Renal cortical epithelial cell (primary cell): ENCODE measurements around the gene OVOL3. TPM values are rescaled to one million over a fixed set of nuclear protein-coding genes. Genes with fewer than 3 reads are reported as not detected.
"Not testable (repeated sequence)": the region's sequence is repeated elsewhere in the genome, so short reads cannot be mapped to it uniquely, and the experiment has no call there.

Experiments used
- DNase-seq: peaks from one replicate; pipeline ENCODE4 v3.0.0-alpha.2; 2011; ENCODE audit warnings: low read depth
- total RNA-seq: library from RNA; depleted of rRNA; stranded (reverse); fragments of >200 nt; gene quantifications from 2 replicates; pipeline ENCODE4 v1.2.3, GENCODE V29; 2014

Gene OVOL3
- not detected in 2 replicates for total RNA-seq

GRCh38 chr19:36110487-36111199, at the start of gene OVOL3:
TSS of gene OVOL3 (plus strand) at chr19:36111143. CDS start at chr19:36111203, 60 bp downstream.
- DNase-seq, result no peak

GRCh38 chr19:36061367-36061766, 49.6 kb upstream of the OVOL3 start:
- DNase-seq, result no peak

GRCh38 chr19:36064826-36065225, 46.1 kb upstream of the OVOL3 start:
- DNase-seq, result no peak

GRCh38 chr19:36067681-36068080, 43.3 kb upstream of the OVOL3 start:
- DNase-seq, result no peak

- not testable (repeated sequence) for DNase-seq
Observed at GRCh38 chr19:36068810-36069499, 42.0 kb upstream of the OVOL3 start.

- DNase-seq, result no peak
Observed at GRCh38 chr19:36072081-36072480, 38.9 kb upstream of the OVOL3 start.

GRCh38 chr19:36073121-36073876, 37.6 kb upstream of the OVOL3 start:
- no peak for DNase-seq

GRCh38 chr19:36079389-36079945, 31.5 kb upstream of the OVOL3 start:
- no peak for DNase-seq

- DNase-seq, result no peak
Observed at GRCh38 chr19:36081385-36081784, 29.6 kb upstream of the OVOL3 start.

- no peak for DNase-seq
Observed at GRCh38 chr19:36081894-36082293, 29.0 kb upstream of the OVOL3 start.

- no peak for DNase-seq
Observed at GRCh38 chr19:36082916-36083315, 28.0 kb upstream of the OVOL3 start.

GRCh38 chr19:36084231-36085009, 26.5 kb upstream of the OVOL3 start:
- DNase-seq, result no peak

- no peak for DNase-seq
Observed at GRCh38 chr19:36086326-36086725, 24.6 kb upstream of the OVOL3 start.

GRCh38 chr19:36089847-36090246, 21.1 kb upstream of the OVOL3 start:
- DNase-seq, result no peak

GRCh38 chr19:36090910-36091695, 19.8 kb upstream of the OVOL3 start:
- DNase-seq, result no peak

- DNase-seq, result no peak
Observed at GRCh38 chr19:36092566-36092965, 18.4 kb upstream of the OVOL3 start.

GRCh38 chr19:36093146-36093662, 17.7 kb upstream of the OVOL3 start:
- no peak for DNase-seq

GRCh38 chr19:36093687-36094086, 17.3 kb upstream of the OVOL3 start:
- no peak for DNase-seq

GRCh38 chr19:36097036-36097435, 13.9 kb upstream of the OVOL3 start:
- DNase-seq, result no peak

GRCh38 chr19:36099166-36099785, 11.7 kb upstream of the OVOL3 start:
- DNase-seq, result no peak
